Upper lobe of left lung (tissue), 6 donors: Measurements from ENCODE around the gene CDC42. TPM values are rescaled to one million over a fixed set of nuclear protein-coding genes. Genes with fewer than 3 reads are reported as not detected.

Experiments
- ATAC-seq, 2 donors: fragments of 200-7000 bp; cut with Tn5 transposase; one replicate each; pipeline ENCODE4 v1.9.1; 2022; ENCODE audit warnings: mild to moderate bottlenecking in 2 of 2, moderate library complexity in 2 of 2; ENCODE audit not compliant: low FRiP score in 2 of 2
- DNase-seq, 2 donors: peaks; one replicate each; pipeline ENCODE4 v3.0.0-alpha.2; 2019 to 2020
- H3K27ac ChIP-seq, 4 donors: fragments of 200-600 bp; sonication (generic); one replicate each; pipeline ENCODE4 v1.5.1; 2016 to 2019
- H3K27me3 ChIP-seq, 4 donors: fragments of 200-600 bp; sonication (generic); one replicate each; pipeline ENCODE4 v1.5.1; 2017 to 2019
- H3K36me3 ChIP-seq, 4 donors: fragments of 200-600 bp; sonication (generic); one replicate each; pipeline ENCODE4 v1.5.1; 2016 to 2019
- H3K4me1 ChIP-seq, 4 donors: fragments of 200-600 bp; sonication (generic); one replicate each; pipeline ENCODE4 v1.5.1; 2018 to 2019
- H3K4me3 ChIP-seq, 4 donors: fragments of 200-600 bp; sonication (generic); one replicate each; pipeline ENCODE4 v1.5.1; 2017 to 2019; ENCODE audit warnings: mild to moderate bottlenecking in 2 of 4, moderate library complexity in 1 of 4
- H3K9me3 ChIP-seq, 4 donors: fragments of 200-600 bp; sonication (generic); one replicate each; pipeline ENCODE4 v1.5.1; 2018 to 2019
- CTCF ChIP-seq, 6 experiments: fragments of 450-650 bp in 4 of 6; fragments of 200-600 bp in 2 of 6; sonication (generic) in 2 of 6; IDR thresholded peaks; one replicate each; pipeline ENCODE4 v1.5.1; 2016 to 2019; ENCODE audit warnings: antibody characterized with exemption in 6 of 6
- EP300 ChIP-seq, 4 donors: sonication (generic); formaldehyde crosslinking; IDR thresholded peaks; one replicate each; pipeline ENCODE4 v1.5.1; 2017; ENCODE audit warnings: antibody characterized with exemption in 4 of 4, control low read depth in 2 of 4
- POLR2A ChIP-seq, 4 donors: fragments of 450-650 bp; IDR thresholded peaks; one replicate each; pipeline ENCODE4 v1.5.1; 2016 to 2017; ENCODE audit warnings: antibody characterized with exemption in 4 of 4, mild to moderate bottlenecking in 2 of 4
- POLR2AphosphoS5 ChIP-seq, 2 donors: sonication (generic); formaldehyde crosslinking; IDR thresholded peaks; one replicate each; pipeline ENCODE4 v1.5.1; 2017; ENCODE audit warnings: antibody characterized with exemption in 2 of 2
- WGBS, 2 donors: methylation state at CpG; one replicate each; pipeline ENCODE4 v1.1.5; 2017 to 2018; 5-methylcytosine and 5-hydroxymethylcytosine counted together
- small RNA-seq, 4 donors: library from RNA; depleted of rRNA; stranded (forward); fragments of <200 nt; gene quantifications; one replicate each; pipeline ENCODE3, GENCODE V24; 2016
- total RNA-seq, 6 donors: library from RNA; depleted of rRNA in 4 of 6; stranded (reverse); fragments of >200 nt in 4 of 6; gene quantifications; one replicate each; pipeline versions ENCODE4 v1.1.0 to v1.2.1, GENCODE V29; 2016 to 2021
- donor health status: DM: no; HTN: no; CAD: no; lungs with moderate emphysema.
- donor health status: DM: no; HTN: yes; CAD: no; lungs with severe emphysema.

Gene CDC42
- total RNA-seq, 6 donors from 2014 or later: 24.1 to 248 (median 213) TPM

- no peak overlapping the region for H3K4me3 ChIP-seq
These were observed 81.4 kb downstream of the CDC42 start for GRCh38 chr1:22133931-22134324.

GRCh38 chr1:22137004-22137720, 84.7 kb downstream of the CDC42 start:
- DNase-seq: no peak
- 52 to 60% methylated on average over 3 to 9 of the region's 16 CpGs for WGBS, 2 donors
- Histone ChIP-seq H3K9me3 (no peaks in the 10 kb centered on the region), H3K4me3 (no peak overlapping the region), H3K4me1 (peaks cover 3 to 25% (median 11%) of the 10 kb centered on the region in 4 donors), H3K27ac (no peak overlapping the region), H3K27me3 (peaks cover 0 to 11% (median 0%) of the 10 kb centered on the region in 4 donors), H3K36me3 (no peaks in the 10 kb centered on the region)
- no peak for ATAC-seq
- TF ChIP-seq CTCF (IDR thresholded peaks at IDR 0.05): no peak
- no peak for TF ChIP-seq POLR2AphosphoS5 (IDR thresholded peaks at IDR 0.05)
- TF ChIP-seq POLR2A (IDR thresholded peaks at IDR 0.05): no peak
- no peak for TF ChIP-seq EP300 (IDR thresholded peaks at IDR 0.05)

More at GRCh38 chr1:22133931-22134324, 81.4 kb downstream of the CDC42 start:
- Histone ChIP-seq H3K4me1 (peaks cover 0 to 15% (median 5%) of the 10 kb centered on the region in 4 donors), H3K36me3 (no peaks in the 10 kb centered on the region), H3K9me3 (no peaks in the 10 kb centered on the region), H3K27ac (no peak overlapping the region), H3K27me3 (no peaks in the 10 kb centered on the region)
- 24 to 38% methylated on average over 9 to 15 of the region's 15 CpGs for WGBS, 2 donors
- DNase-seq (no peak), ATAC-seq (no peak)
- no peak for TF ChIP-seq POLR2AphosphoS5 (IDR thresholded peaks at IDR 0.05)
- no peak for TF ChIP-seq EP300 (IDR thresholded peaks at IDR 0.05)
- no peak for TF ChIP-seq CTCF (IDR thresholded peaks at IDR 0.05)
- no peak for TF ChIP-seq POLR2A (IDR thresholded peaks at IDR 0.05)

- Histone ChIP-seq H3K4me3 (no peak overlapping the region), H3K27me3 (peaks cover 0 to 22% (median 3%) of the 10 kb centered on the region in 4 donors), H3K36me3 (no peaks in the 10 kb centered on the region), H3K4me1 (peaks cover 11 to 29% (median 18%) of the 10 kb centered on the region in 4 donors), H3K27ac (no peak overlapping the region), H3K9me3 (no peaks in the 10 kb centered on the region)
- 76 to 83% methylated on average over 11 to 13 of the region's 15 CpGs for WGBS, 2 donors
- DNase-seq (no peak), ATAC-seq (no peak)
- TF ChIP-seq CTCF (IDR thresholded peaks at IDR 0.05) (no peak), EP300 (IDR thresholded peaks at IDR 0.05) (no peak), POLR2AphosphoS5 (IDR thresholded peaks at IDR 0.05) (no peak), POLR2A (IDR thresholded peaks at IDR 0.05) (no peak)
These were observed 86.6 kb downstream of the CDC42 start for GRCh38 chr1:22139066-22139594.

- Histone ChIP-seq H3K4me1 (peaks cover 11 to 29% (median 18%) of the 10 kb centered on the region in 4 donors), H3K9me3 (no peaks in the 10 kb centered on the region), H3K27me3 (peaks cover 0 to 22% (median 6%) of the 10 kb centered on the region in 4 donors), H3K27ac (no peak overlapping the region), H3K36me3 (no peaks in the 10 kb centered on the region), H3K4me3 (no peak overlapping the region)
- no peak for TF ChIP-seq POLR2A (IDR thresholded peaks at IDR 0.05)
- no peak for TF ChIP-seq EP300 (IDR thresholded peaks at IDR 0.05)
- no peak for TF ChIP-seq POLR2AphosphoS5 (IDR thresholded peaks at IDR 0.05)
- TF ChIP-seq CTCF (IDR thresholded peaks at IDR 0.05): no peak
- DNase-seq (no peak), ATAC-seq (no peak)
- 92% methylated on average over 5 to 12 of the region's 12 CpGs for WGBS, 2 donors
These were observed 87.3 kb downstream of the CDC42 start for GRCh38 chr1:22139817-22140216.

Small RNA genes lying within 50 kb of the gene (small RNA-seq; reads per million reads assigned to genes)
- gene RN7SL186P (0 reads per million in 4 donors), gene RNU6-776P (0 reads per million in 4 donors)

Other genes with a start within 250 kb of the CDC42 start
- gene LDLRAD2, start 240.4 kb upstream of the CDC42 start, total RNA-seq: under 1 TPM in 3 of 6 donors, not detected in 3; 0.24 to 0.59 (median 0.34) TPM
- gene HSPG2, start 115.4 kb upstream of the CDC42 start, total RNA-seq: 100 to 1,000 TPM; 104 to 433 (median 227) TPM
- 1 to 10 TPM in 2 of 6 donors, not detected in 4; 5.3 to 9.7 TPM for gene CELA3B, start 75.7 kb upstream of the CDC42 start, total RNA-seq
- gene CELA3A, start 51.1 kb upstream of the CDC42 start, total RNA-seq: 10 to 100 TPM in 1 of 6 donors, 1 to 10 TPM in 1, not detected in 4; 7.5 to 17.0 TPM
- 1 to 10 TPM; 1.0 to 3.2 (median 2.0) TPM for gene WNT4, start 90.4 kb downstream of the CDC42 start, total RNA-seq